Panc1 (cell line): ENCODE measurements around the gene CFAP299. TPM values are rescaled to one million over a fixed set of nuclear protein-coding genes. Genes with fewer than 3 reads are reported as not detected.

Experiments used
- ATAC-seq: fragments of 200-7000 bp; cut with Tn5 transposase; 2 replicates; pipeline ENCODE4 v1.9.1; 2020; ENCODE audit warnings: mild to moderate bottlenecking, moderate library complexity
- BruUV-seq: library from RNA; stranded (reverse); fragments of 400-500 nt; replicated peaks from 2 replicates; lab custom pipeline; 2021; lab: Mats Ljungman, UMichigan
- CTCF ChIA-PET: fragments of 300-600 bp; sonication (Branson Sonifier 250); formaldehyde crosslinking; loops from one replicate; lab custom pipeline; 2022; ENCODE audit warnings: antibody characterized with exemption; lab: Charles Lee
- POLR2A ChIA-PET: fragments of 300-600 bp; sonication (Branson Sonifier 250); formaldehyde crosslinking; loops from one replicate; lab custom pipeline; 2022; ENCODE audit warnings: antibody characterized with exemption; lab: Charles Lee
- DNase-seq: peaks from one replicate; pipeline ENCODE4 v3.0.0-alpha.2; 2010; ENCODE audit warnings: low read depth, low spot score
- H3K27ac ChIP-seq: 2 replicates; pipeline ENCODE4 v1.5.1; 2011; ENCODE audit warnings: mild to moderate bottlenecking, low read length, inconsistent platforms
- H3K27me3 ChIP-seq: fragments of 200-500 bp; sonication (Bioruptor generic); 2 replicates; pipeline ENCODE4 v1.6.0; 2014; ENCODE audit warnings: low read length, inconsistent platforms; ENCODE audit not compliant: control insufficient read depth, insufficient read depth
- H3K36me3 ChIP-seq: fragments of 200-500 bp; sonication (Bioruptor generic); 2 replicates; pipeline ENCODE4 v1.5.1; 2014; ENCODE audit warnings: inconsistent platforms, mild to moderate bottlenecking, low read length, moderate library complexity; ENCODE audit not compliant: control insufficient read depth, insufficient read depth
- H3K4me1 ChIP-seq: 2 replicates; pipeline ENCODE4 v1.5.1; 2011; ENCODE audit warnings: inconsistent platforms, mild to moderate bottlenecking, low read length, moderate library complexity; ENCODE audit not compliant: control insufficient read depth, insufficient read depth
- H3K4me3 ChIP-seq, 2 experiments: 2 replicates each; pipeline ENCODE4 v1.5.1; 2011 to 2012; ENCODE audit warnings: low read depth in 2 of 2, low read length in 2 of 2, mild to moderate bottlenecking in 2 of 2, inconsistent platforms in 1 of 2, moderate library complexity in 1 of 2
- H3K9me3 ChIP-seq: fragments of 200-500 bp; sonication (Bioruptor generic); 2 replicates; pipeline ENCODE4 v1.5.1; 2014; ENCODE audit warnings: low read depth, mild to moderate bottlenecking, inconsistent platforms, low read length, moderate library complexity; ENCODE audit not compliant: control insufficient read depth, insufficient read depth
- POLR2AphosphoS5 ChIP-seq: IDR thresholded peaks from 2 replicates; pipeline ENCODE4 v1.6.1; 2012; ENCODE audit warnings: mild to moderate bottlenecking, low read depth, low read length, moderate library complexity
- SIN3A ChIP-seq: IDR thresholded peaks from 2 replicates; pipeline ENCODE4 v1.6.1; 2012; ENCODE audit warnings: low read depth, mild to moderate bottlenecking, low read length, moderate library complexity, borderline replicate concordance; ENCODE audit not compliant: insufficient read depth
- TCF7L2 ChIP-seq: IDR thresholded peaks from 2 replicates; pipeline ENCODE4 v1.6.1; 2011; ENCODE audit warnings: mild to moderate bottlenecking, low read depth, low read length, inconsistent platforms
- in situ Hi-C: cut with HindIII; loops from 2 replicates; pipeline ENCODE4 v1.10.0; 2016; ENCODE audit warnings: low sequenced_read_pairs, low pct_unique_long_range_greater_than_20kb
- intact Hi-C: fragments of 100-400 bp; cut with micrococcal nuclease; formaldehyde crosslinking; loops from one replicate; pipeline ENCODE4 v1.10.0; 2022; ENCODE audit not compliant: unreplicated experiment
- total RNA-seq: library from RNA; stranded (reverse); gene quantifications from one replicate; pipeline ENCODE4 v1.2.1, GENCODE V29; 2021; ENCODE audit not compliant: unreplicated experiment
- TF ChIP-seq, protein P1 (sequence below): fragments of 450-650 bp; IDR thresholded peaks from 2 replicates; pipeline ENCODE4 v1.5.1; 2017; ENCODE audit warnings: mild to moderate bottlenecking
- TF ChIP-seq, protein P2 (sequence below), 2 experiments: IDR thresholded peaks; 2 replicates each; pipeline ENCODE4 v1.6.1; 2011 to 2012; ENCODE audit warnings: low read depth in 2 of 2, control low read depth in 1 of 2, low read length in 1 of 2, mild to moderate bottlenecking in 1 of 2, moderate library complexity in 1 of 2; ENCODE audit not compliant: insufficient read depth in 1 of 2

CFAP299 gene
- total RNA-seq, 1 experiment from 2014 or later: not detected

DNA sequence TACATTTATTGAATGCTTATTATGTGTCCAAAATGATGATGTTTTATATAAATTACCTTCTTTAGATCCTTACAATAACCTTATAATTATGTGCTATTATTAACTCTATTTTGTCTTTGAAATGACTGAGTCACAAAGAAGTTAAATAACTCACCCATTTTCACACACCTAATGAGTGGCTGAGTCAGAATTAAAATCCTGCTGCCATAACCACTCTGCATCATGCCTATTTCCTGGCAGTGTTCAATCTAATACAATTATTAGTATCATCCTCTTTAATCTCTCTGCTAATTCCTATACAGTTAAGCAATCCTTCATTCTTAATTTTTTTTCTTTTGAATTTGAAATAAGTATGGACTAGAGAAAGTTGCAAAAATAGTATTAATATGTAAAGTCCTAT is 342.9 kb downstream of the CFAP299 start:
- no peak overlapping the region for H3K4me3 ChIP-seq
- in situ Hi-C loops (no loop called here), intact Hi-C loops (no loop called here)
- H3K36me3 ChIP-seq: no peaks in the 10 kb centered on the region
- H3K4me1 ChIP-seq: no peaks in the 10 kb centered on the region
- TF ChIP-seq, protein P1, sequence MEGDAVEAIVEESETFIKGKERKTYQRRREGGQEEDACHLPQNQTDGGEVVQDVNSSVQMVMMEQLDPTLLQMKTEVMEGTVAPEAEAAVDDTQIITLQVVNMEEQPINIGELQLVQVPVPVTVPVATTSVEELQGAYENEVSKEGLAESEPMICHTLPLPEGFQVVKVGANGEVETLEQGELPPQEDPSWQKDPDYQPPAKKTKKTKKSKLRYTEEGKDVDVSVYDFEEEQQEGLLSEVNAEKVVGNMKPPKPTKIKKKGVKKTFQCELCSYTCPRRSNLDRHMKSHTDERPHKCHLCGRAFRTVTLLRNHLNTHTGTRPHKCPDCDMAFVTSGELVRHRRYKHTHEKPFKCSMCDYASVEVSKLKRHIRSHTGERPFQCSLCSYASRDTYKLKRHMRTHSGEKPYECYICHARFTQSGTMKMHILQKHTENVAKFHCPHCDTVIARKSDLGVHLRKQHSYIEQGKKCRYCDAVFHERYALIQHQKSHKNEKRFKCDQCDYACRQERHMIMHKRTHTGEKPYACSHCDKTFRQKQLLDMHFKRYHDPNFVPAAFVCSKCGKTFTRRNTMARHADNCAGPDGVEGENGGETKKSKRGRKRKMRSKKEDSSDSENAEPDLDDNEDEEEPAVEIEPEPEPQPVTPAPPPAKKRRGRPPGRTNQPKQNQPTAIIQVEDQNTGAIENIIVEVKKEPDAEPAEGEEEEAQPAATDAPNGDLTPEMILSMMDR: no peak
- TF ChIP-seq TCF7L2: no peak
- TF ChIP-seq SIN3A: no peak
- TF ChIP-seq, protein P2, sequence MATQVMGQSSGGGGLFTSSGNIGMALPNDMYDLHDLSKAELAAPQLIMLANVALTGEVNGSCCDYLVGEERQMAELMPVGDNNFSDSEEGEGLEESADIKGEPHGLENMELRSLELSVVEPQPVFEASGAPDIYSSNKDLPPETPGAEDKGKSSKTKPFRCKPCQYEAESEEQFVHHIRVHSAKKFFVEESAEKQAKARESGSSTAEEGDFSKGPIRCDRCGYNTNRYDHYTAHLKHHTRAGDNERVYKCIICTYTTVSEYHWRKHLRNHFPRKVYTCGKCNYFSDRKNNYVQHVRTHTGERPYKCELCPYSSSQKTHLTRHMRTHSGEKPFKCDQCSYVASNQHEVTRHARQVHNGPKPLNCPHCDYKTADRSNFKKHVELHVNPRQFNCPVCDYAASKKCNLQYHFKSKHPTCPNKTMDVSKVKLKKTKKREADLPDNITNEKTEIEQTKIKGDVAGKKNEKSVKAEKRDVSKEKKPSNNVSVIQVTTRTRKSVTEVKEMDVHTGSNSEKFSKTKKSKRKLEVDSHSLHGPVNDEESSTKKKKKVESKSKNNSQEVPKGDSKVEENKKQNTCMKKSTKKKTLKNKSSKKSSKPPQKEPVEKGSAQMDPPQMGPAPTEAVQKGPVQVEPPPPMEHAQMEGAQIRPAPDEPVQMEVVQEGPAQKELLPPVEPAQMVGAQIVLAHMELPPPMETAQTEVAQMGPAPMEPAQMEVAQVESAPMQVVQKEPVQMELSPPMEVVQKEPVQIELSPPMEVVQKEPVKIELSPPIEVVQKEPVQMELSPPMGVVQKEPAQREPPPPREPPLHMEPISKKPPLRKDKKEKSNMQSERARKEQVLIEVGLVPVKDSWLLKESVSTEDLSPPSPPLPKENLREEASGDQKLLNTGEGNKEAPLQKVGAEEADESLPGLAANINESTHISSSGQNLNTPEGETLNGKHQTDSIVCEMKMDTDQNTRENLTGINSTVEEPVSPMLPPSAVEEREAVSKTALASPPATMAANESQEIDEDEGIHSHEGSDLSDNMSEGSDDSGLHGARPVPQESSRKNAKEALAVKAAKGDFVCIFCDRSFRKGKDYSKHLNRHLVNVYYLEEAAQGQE (IDR thresholded peaks at IDR 0.05; ENCODE audit: insufficient read depth in 1 of 2, low read depth in 2 of 2, low read length in 1 of 2): no peak
- TF ChIP-seq POLR2AphosphoS5: no peak
- ChIA-PET CTCF (no interaction called here), POLR2A (no interaction called here)
- no peaks in the 10 kb centered on the region for H3K9me3 ChIP-seq
- H3K27ac ChIP-seq: no peak overlapping the region
- BruUV-seq: no TSS peak
- H3K27me3 ChIP-seq: no peaks in the 10 kb centered on the region
- DNase-seq (no peak), ATAC-seq (no peak)

DNA sequence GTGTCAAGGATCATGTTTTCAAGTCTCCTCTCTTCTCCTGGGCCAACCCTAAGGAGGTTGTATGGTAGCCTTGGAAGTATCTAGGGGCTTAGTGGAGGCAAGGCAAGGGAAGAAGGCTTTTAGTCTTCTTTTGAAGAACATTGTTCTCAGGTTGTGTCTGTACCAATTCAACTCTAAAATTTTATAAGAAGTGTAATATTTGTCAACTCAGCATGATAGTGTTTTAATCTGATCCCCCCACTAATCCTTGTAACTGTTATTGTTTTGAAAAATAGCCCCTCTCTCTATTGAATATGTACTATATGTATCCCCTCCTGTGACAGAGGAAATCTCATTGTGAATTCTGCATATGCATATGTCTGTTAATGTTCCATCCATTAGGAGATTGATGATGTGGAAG is 345.4 kb downstream of the CFAP299 start:
- BruUV-seq: no TSS peak
- H3K36me3 ChIP-seq: no peaks in the 10 kb centered on the region
- no peaks in the 10 kb centered on the region for H3K27me3 ChIP-seq
- H3K27ac ChIP-seq: no peak overlapping the region
- no peak overlapping the region for H3K4me3 ChIP-seq
- DNase-seq (no peak), ATAC-seq (no peak)
- CTCF ChIA-PET: no interaction called here
- POLR2A ChIA-PET: no interaction called here
- intact Hi-C loops (no loop called here), in situ Hi-C loops (no loop called here)
- TF ChIP-seq TCF7L2: no peak
- TF ChIP-seq, protein P2 (IDR thresholded peaks at IDR 0.05; ENCODE audit: insufficient read depth in 1 of 2, low read depth in 2 of 2, low read length in 1 of 2): no peak
- TF ChIP-seq POLR2AphosphoS5: no peak
- TF ChIP-seq SIN3A: no peak
- TF ChIP-seq, protein P1: no peak
- no peaks in the 10 kb centered on the region for H3K9me3 ChIP-seq
- H3K4me1 ChIP-seq: no peaks in the 10 kb centered on the region
